Osteoblast (primary cell): ENCODE data around the gene ZNF215. TPM values are rescaled to one million over a fixed set of nuclear protein-coding genes. Genes with fewer than 3 reads are reported as not detected.
"Not testable (repeated sequence)": the region's sequence is repeated elsewhere in the genome, so short reads cannot be mapped to it uniquely, and the experiment has no call there.

Experiments
- DNase-seq: peaks from one replicate; pipeline ENCODE4 v3.0.0; 2011; ENCODE audit warnings: low spot score, mixed read lengths; ENCODE audit not compliant: insufficient read length; ENCODE audit errors: missing footprints
- H2AFZ ChIP-seq: 2 replicates; pipeline ENCODE4 v1.6.0; 2011; ENCODE audit warnings: mild to moderate bottlenecking, low read length
- H3K27ac ChIP-seq: 2 replicates; pipeline ENCODE4 v1.5.1; 2011; ENCODE audit warnings: mild to moderate bottlenecking, low read depth, low read length, moderate library complexity
- H3K27me3 ChIP-seq: 2 replicates; pipeline ENCODE4 v1.6.0; 2012; ENCODE audit warnings: mild to moderate bottlenecking, control low read depth, inconsistent platforms, low read length, moderate library complexity; ENCODE audit not compliant: insufficient read depth
- H3K36me3 ChIP-seq: 2 replicates; pipeline ENCODE4 v1.5.1; 2011; ENCODE audit warnings: mild to moderate bottlenecking, low read length, control low read depth, moderate library complexity; ENCODE audit not compliant: insufficient read depth
- H3K4me1 ChIP-seq: 2 replicates; pipeline ENCODE4 v1.5.1; 2011; ENCODE audit warnings: mild to moderate bottlenecking, low read length, control low read depth, moderate library complexity; ENCODE audit not compliant: insufficient read depth
- H3K4me2 ChIP-seq: 2 replicates; pipeline ENCODE4 v1.6.0; 2011; ENCODE audit warnings: mild to moderate bottlenecking, low read length; ENCODE audit not compliant: insufficient read depth
- H3K4me3 ChIP-seq: fragments of 200-600 bp; sonication (generic); 3 replicates; pipeline ENCODE4 v1.5.1; 2012; ENCODE audit warnings: mild to moderate bottlenecking, low read length, inconsistent platforms; ENCODE audit not compliant: insufficient read depth
- H3K79me2 ChIP-seq: 2 replicates; pipeline ENCODE4 v1.6.0; 2012; ENCODE audit warnings: mild to moderate bottlenecking, low read length, control low read depth, inconsistent platforms; ENCODE audit not compliant: insufficient read depth
- H3K9me3 ChIP-seq: 2 replicates; pipeline ENCODE4 v1.5.1; 2011; ENCODE audit warnings: low read depth, low read length, control low read depth
- H4K20me1 ChIP-seq: 2 replicates; pipeline ENCODE4 v1.6.0; 2012; ENCODE audit warnings: mild to moderate bottlenecking, low read length, control low read depth; ENCODE audit not compliant: insufficient read depth
- CTCF ChIP-seq: IDR thresholded peaks from 2 replicates; pipeline ENCODE4 v1.5.1; 2011; ENCODE audit warnings: mild to moderate bottlenecking, low read depth, low read length, moderate library complexity; ENCODE audit errors: extremely low read depth
- total RNA-seq: library from RNA; depleted of rRNA; stranded (reverse); fragments of >200 nt; gene quantifications from 2 replicates; pipeline ENCODE4 v1.2.3, GENCODE V29; 2012

The ZNF215 gene
- total RNA-seq, 1 donor: 4.3 TPM

GRCh38 chr11:6895010-6895409 is 31.2 kb upstream of the ZNF215 start:
- Histone ChIP-seq H3K9me3 (no peaks in the 10 kb centered on the region), H2AFZ (no peak overlapping the region), H3K4me2 (no peak overlapping the region), H3K79me2 (no peaks in the 10 kb centered on the region), H3K4me1 (no peaks in the 10 kb centered on the region), H3K36me3 (no peaks in the 10 kb centered on the region), H4K20me1 (no peaks in the 10 kb centered on the region), H3K27ac (no peak overlapping the region), H3K4me3 (no peak overlapping the region), H3K27me3 (no peaks in the 10 kb centered on the region)
- no peak for TF ChIP-seq CTCF
- no peak for DNase-seq

DNA sequence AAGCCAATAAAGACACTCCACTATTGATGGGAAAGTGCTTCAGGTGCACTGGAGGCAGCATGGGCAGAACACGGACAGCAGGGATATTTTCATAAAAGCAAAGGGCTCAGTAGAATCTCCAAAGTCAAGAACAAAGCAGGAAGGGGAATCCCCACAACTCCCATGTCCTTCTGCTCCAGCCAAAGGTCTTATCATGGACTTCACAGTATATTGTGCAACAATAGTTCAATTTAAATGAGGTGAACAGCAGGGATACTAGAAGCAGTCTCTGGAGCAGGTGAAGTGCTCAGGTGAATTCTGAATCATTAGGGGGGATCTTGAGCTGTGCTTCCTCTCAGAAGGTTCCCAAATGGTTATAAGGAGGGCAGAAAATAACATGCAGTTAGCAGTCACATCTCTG is 27.3 kb upstream of the ZNF215 start:
- H2AFZ ChIP-seq: no peak overlapping the region
- H4K20me1 ChIP-seq: no peaks in the 10 kb centered on the region
- no peak overlapping the region for H3K4me3 ChIP-seq
- H3K36me3 ChIP-seq: no peaks in the 10 kb centered on the region
- no peak overlapping the region for H3K4me2 ChIP-seq
- no peaks in the 10 kb centered on the region for H3K79me2 ChIP-seq
- H3K4me1 ChIP-seq: no peaks in the 10 kb centered on the region
- H3K27ac ChIP-seq: no peak overlapping the region
- TF ChIP-seq CTCF: no peak
- no peaks in the 10 kb centered on the region for H3K27me3 ChIP-seq
- no peak for DNase-seq
- no peaks in the 10 kb centered on the region for H3K9me3 ChIP-seq

- H3K4me2 ChIP-seq: no peak overlapping the region
- H3K36me3 ChIP-seq: no peaks in the 10 kb centered on the region
- H3K4me3 ChIP-seq: no peak overlapping the region
- no peaks in the 10 kb centered on the region for H4K20me1 ChIP-seq
- DNase-seq: no peak
- H3K27me3 ChIP-seq: no peaks in the 10 kb centered on the region
- no peak for TF ChIP-seq CTCF
- no peak overlapping the region for H2AFZ ChIP-seq
- no peaks in the 10 kb centered on the region for H3K9me3 ChIP-seq
- no peaks in the 10 kb centered on the region for H3K4me1 ChIP-seq
- H3K27ac ChIP-seq: no peak overlapping the region
- H3K79me2 ChIP-seq: no peaks in the 10 kb centered on the region
Measured at GRCh38 chr11:6900327-6900999, 25.8 kb upstream of the ZNF215 start.

DNA sequence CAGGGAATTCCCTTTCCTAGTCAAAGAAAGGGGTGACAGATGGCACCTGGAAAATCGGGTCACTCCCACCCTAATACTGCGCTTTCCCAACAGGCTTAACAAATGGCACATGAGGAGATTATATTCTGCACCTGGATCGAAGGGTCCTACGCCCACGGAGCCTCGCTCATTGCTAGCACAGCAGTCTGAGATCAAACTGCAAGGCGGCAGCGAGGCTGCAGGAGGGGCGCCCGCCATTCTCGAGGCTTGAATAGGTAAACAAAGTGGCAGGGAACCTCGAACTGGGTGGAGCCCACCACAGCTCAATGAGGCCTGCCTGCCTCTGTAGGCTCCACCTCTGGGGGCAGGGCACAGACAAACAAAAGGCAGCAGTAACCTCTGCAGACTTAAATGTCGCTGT is 21.4 kb upstream of the ZNF215 start:
- not testable (repeated sequence) for H4K20me1 ChIP-seq, H3K9me3 ChIP-seq, H2AFZ ChIP-seq

More for the DNA sequence above, 21.4 kb upstream of the ZNF215 start:
- not testable (repeated sequence) for H3K79me2 ChIP-seq, H3K27ac ChIP-seq, H3K4me2 ChIP-seq, H3K36me3 ChIP-seq, H3K4me1 ChIP-seq, H3K27me3 ChIP-seq, DNase-seq, H3K4me3 ChIP-seq
